Stimulated activated CD4-positive, alpha-beta T cell treated with anti-CD3 and anti-CD28 coated beads, TNF-alpha, amount 100 ng/mL, for 4 hours (primary cell): ENCODE results near the gene SOX30.
"Not testable (repeated sequence)": the region's sequence is repeated elsewhere in the genome, so short reads cannot be mapped to it uniquely, and the experiment has no call there.

ENCODE experiments used
- DNase-seq, 3 experiments: peaks; one replicate each; pipeline ENCODE4 v3.0.0-alpha.2; 2020; ENCODE audit warnings: low read depth in 3 of 3

The SOX30 gene

GRCh38 chr5:157652377-157652692, at the start of gene SOX30:
Gene SOX30, minus strand, starts transcription at chr5:157652438. Its CDS starts 360 bp downstream, at chr5:157652078.
- no peak for DNase-seq

DNA sequence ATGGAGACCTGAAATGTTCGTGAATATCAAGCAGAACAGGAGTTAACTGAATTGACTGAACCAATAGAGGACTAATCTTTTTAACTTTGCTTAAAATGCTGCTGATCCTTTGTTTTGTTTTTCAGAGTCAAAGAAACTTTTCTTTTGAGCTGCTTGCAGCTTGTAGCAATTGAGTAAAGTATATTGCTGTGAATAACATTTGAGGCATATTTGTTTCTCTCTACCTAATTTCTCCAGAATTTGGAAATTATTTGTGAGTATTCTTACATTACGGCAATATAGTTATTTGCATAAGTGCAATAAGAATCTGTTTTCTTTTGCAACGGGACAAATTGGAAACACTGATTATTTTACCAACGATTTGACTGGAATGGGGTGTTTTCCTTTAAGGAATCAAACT, 46.4 kb upstream of the SOX30 start:
- not testable (repeated sequence) for DNase-seq

- not testable (repeated sequence) for DNase-seq
Measured at GRCh38 chr5:157696154-157696553, 43.9 kb upstream of the SOX30 start.

DNA sequence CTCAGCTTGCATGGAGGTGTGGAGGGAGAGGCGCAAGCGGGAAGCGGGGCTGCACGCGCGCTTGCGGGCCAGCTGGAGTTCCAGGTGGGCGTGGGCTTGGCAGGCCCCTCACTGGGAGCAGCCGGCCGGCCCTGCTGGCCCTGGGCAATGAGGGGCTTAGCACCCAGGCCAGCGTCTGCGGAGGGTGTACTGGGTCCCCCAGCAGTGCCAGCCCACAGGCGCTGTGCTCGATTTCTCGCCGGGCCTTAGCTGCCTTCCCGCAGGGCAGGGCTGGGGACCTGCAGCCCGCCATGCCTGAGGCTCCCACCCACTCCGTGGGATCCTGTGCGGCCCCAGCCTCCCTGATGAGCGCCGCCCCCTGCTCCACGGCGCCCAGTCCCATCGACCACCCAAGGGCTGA, 41.6 kb upstream of the SOX30 start:
- DNase-seq: not testable (repeated sequence)

DNA sequence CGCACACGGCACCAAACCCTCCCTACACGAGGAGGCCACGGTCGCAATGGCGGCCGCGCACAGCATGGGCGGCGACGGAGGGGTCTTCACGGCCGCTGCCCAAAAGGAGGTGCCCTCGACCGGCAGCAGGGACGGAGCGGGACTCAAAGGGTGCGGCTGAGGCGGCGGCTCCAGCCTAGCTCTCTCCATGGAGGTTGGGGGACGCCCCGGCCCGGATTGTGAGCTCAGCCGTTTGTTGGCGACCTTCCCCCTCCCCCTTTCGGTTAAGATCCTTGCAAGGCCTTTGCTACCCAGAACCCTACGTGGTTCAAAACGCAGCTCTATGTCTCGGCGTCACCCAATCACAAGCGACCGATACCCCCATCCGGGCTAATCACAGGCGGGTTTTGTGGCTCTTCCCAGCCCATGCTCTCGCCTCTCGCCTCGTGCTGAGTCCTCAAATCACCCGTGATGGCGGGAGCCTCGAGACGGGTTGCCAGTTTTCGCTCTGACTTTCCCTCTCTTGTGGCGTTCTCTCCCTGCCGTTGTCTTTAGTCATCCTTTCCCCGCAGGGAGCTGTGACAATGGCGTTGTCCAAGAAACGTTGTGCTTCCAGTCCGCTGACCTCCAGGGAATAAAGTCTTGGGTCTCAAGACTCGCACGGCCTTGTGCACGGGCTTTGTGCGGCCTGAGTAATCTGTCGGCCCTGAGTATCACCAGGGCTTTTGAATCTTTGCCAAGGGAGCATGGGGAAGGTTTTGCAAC, 38.6 kb upstream of the SOX30 start:
- no peak for DNase-seq

- no peak for DNase-seq
Measured at GRCh38 chr5:157689942-157690689, 37.9 kb upstream of the SOX30 start.

- DNase-seq: no peak
Measured at GRCh38 chr5:157687198-157687554, 34.9 kb upstream of the SOX30 start.

- not testable (repeated sequence) for DNase-seq
Measured at GRCh38 chr5:157686276-157687197, 34.3 kb upstream of the SOX30 start.

DNA sequence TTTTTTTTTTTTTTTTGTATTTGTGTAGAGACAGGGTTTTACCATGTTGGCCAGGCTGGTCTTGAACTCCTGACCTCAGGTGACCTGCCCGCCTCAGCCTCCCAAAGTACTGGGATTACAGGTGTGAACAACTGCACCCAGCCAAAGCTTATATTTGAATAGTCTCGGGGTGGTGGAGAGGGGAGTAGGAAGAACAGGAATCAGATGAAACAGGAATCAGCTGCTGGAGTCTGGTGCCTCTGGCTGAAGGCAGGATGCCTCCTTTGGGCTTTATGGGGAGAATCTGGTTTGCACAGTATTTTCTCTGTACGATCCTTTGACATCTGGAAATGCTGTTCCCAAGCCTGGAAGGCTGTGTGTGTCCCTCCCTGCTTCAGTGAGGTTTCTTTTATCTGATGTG, 30.0 kb upstream of the SOX30 start:
- DNase-seq: no peak

- DNase-seq: no peak
Measured at GRCh38 chr5:157681048-157681447, 28.8 kb upstream of the SOX30 start.

DNA sequence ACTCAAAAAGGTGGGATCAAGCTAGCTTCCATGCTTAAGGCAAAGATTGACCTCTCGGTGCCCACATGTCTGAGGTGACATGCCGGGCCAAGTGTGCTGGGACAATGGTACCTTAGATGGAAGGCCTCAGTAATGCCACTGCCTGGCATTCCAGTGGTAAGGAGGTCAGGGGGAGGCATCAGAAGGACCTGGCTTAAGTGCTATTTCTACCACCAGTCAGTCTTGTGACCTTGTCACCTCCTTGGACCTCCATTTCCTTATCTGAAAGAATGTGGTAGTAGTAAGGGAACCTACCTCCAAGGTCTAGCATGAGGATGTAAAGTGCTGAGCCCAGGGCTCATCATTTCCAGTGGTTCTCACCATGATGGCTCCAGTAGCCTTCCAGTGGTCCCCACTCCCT, 28.0 kb upstream of the SOX30 start:
- no peak for DNase-seq

DNA sequence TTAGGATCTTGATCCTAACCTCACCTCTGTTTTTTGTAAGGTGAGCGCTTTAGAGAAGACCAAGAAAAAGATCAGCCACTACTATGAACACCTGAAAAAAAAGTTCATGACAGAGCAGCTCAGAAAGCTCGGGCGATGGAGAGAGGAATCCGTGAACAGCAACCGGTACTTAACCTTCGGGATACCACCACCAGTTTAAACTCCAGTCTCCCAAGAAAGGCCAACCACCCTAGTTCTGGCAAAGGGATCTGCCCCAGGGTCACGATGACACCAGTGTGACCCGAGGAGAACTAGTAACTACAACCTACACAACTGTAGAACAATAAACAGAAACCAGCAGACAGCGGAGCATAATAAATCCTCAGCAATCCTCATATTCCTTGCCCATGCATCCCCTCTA, 27.6 kb upstream of the SOX30 start:
- no peak for DNase-seq

GRCh38 chr5:157677931-157678330, 25.7 kb upstream of the SOX30 start:
- no peak for DNase-seq

- DNase-seq: not testable (repeated sequence)
Measured at GRCh38 chr5:157674351-157674750, 22.1 kb upstream of the SOX30 start.

DNA sequence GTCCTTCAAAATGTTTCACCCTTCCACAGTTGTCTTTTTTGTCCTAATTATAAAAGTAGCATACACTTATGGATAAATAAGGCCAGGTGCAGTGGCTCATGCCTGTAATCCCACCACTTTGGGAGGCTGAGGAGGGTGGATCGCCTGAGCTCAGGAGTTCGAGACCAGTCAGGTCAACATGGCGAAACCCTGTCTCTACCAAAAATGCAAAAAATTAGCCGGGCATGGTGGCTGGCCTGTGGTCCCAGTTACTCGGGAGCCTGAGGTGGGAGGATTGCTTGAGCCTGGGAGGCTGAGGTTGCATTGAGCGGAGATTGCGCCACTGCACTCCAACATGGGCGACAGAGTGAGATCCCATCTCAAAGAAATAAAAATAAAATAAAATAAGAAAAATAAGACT, 20.7 kb upstream of the SOX30 start:
- DNase-seq: no peak

- no peak for DNase-seq
Measured at GRCh38 chr5:157671592-157672330, 19.5 kb upstream of the SOX30 start.

DNA sequence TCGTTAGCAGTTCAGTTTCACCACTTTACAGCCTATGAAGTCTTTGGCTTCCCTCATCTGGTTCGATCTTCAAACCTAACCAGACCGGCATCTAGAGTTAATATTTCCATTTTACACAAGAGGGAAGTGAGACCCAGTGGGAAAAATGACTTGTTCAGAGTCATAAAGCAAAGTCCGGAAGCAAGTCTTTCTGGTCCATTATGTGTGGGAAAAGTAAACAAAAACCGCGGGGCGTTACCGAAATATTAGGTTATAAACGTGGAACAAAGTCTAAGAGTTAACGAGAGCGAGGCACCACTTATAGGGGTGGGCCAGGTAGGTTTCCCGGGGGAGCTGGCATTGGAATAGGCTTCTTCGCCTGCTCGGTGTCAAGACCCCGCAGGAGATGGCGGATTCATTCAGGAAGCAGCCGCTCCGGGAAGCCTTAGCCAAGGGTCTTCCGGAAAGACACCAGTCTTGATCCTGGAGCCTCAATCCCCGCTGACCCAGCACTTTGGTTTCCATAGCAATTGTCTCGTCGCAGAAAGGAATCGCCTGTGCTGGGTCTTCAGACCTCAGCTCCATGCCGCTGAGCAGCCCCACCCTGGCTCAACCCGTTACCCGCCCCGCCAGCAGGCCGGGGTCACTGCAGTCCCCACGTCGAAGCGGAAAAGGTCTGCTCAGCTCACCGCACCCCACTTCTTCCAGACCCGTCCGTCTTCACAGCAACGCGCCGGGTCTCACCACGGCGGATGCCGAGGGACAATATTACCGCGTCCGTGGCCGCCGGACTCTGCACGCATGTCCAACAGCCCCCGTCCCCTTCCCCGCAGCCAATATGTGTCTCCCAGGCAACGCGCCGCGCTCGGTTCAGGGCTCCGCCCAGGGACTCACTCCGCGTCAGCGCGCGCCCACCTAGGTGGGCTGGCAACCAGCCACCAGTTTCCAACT, 18.7 kb upstream of the SOX30 start, which contains the start of gene C5orf52:
Gene C5orf52 (plus strand): TSS at position 872 of the 930 bp plus-strand sequence. CDS start 82 bp downstream, outside the sequence.
- DNase-seq: no peak

DNA sequence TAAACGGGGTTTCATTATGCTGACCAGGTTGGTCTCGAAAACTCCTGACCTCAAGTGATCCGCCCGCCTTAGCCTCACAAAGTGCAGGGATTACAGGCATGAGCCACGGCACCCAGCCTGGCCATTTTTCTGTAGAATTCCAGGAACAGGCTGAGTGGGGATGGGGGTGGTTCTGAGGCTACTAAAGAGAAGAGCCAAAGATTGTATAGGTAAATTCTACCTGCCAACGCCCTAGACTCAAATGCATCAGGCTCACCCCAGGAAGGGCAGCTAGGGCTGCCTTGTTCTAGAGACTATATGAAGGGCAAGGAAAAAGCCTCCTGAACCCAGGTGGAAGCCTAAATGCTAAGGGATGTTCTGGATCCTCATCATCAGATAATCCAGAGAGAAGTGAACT, 17.5 kb upstream of the SOX30 start:
- DNase-seq: no peak

DNA sequence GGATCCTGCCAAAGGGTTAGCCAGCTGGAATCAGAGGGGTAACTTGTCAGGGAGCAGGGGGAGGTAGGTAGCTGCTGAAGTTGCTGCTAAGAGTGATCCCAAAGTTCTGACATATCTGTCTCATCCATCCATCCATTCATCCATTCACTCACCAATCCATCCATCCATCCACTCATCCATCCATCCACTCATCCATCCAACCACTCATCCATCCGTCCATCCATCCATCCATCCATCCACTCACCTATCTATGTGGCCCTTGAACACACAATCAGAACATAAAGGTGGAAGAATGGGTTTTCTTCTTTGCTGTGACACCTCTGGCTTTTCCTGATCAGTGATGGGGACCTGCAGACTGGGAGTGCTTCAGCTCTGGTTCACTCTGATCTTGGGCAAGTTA, 16.1 kb upstream of the SOX30 start:
- no peak for DNase-seq

DNA sequence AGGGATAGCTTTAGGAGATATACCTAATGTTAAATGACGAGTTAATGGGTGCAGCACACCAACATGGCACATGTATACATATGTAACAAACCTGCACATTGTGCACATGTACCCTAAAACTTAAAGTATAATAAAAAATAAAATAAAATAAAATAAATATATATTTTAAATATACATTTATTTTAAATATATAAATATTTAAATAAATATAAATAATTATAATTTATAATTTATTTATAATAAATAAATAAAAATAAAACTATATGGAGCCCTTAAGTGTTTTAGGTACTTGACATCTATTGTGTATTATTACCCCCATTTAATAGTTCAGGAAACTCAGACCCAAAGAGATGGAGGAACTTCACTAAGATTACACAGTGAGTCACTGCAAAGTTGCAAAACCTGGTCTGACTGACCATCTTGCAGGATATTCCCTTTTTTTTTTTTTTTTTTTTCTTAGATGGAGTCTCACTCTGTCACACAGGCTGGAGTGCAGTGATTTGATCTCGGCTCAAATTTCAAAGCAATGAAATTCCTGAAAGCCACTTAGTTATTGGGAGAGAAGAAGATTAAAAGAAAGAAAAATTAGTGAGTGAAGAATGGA, 13.3 kb upstream of the SOX30 start:
- DNase-seq: no peak
